Measurements from ENCODE around the gene MYO1D.

GRCh38 chr17:32880671-32881453, 3.9 kb upstream of the MYO1D start:
- TF ChIP-seq SP1 (IDR thresholded peaks at IDR 0.05; ENCODE audit: low read depth): no peak
- no peak for TF ChIP-seq CTCF (IDR thresholded peaks at IDR 0.05 in 2 of 3, conservative IDR thresholded peaks at IDR 0.05 in 1 of 3; ENCODE audit: borderline replicate concordance in 1 of 3, insufficient read depth in 1 of 3, low read depth in 2 of 3, low read length in 2 of 3)
- TF ChIP-seq ZNF274 (IDR thresholded peaks at IDR 0.05; ENCODE audit: low read depth, low read length): no peak
- TF ChIP-seq POLR2AphosphoS5 (IDR thresholded peaks at IDR 0.05; ENCODE audit: low read depth, low read length): no peak
- no peak for TF ChIP-seq TCF7L2 (IDR thresholded peaks at IDR 0.05; ENCODE audit: borderline replicate concordance, extremely low read depth, insufficient read depth, insufficient read length)
- TF ChIP-seq EZH2phosphoT487 (IDR thresholded peaks at IDR 0.05; ENCODE audit: borderline replicate concordance): no peak
- no peak for TF ChIP-seq EZH2 (IDR thresholded peaks at IDR 0.05)

All from HCT116 (cell line).